Activated CD8-positive, alpha-beta memory T cell treated with anti-CD3 and anti-CD28 coated beads for 4 hours (primary cell): Measurements from ENCODE around the gene HCLS1.
"Not testable (repeated sequence)": the region's sequence is repeated elsewhere in the genome, so short reads cannot be mapped to it uniquely, and the experiment has no call there.

ENCODE experiments used
- DNase-seq, 2 donors: peaks; one replicate each; pipeline ENCODE4 v3.0.0-alpha.2; 2020; ENCODE audit warnings: low read depth in 2 of 2

HCLS1 gene

DNA sequence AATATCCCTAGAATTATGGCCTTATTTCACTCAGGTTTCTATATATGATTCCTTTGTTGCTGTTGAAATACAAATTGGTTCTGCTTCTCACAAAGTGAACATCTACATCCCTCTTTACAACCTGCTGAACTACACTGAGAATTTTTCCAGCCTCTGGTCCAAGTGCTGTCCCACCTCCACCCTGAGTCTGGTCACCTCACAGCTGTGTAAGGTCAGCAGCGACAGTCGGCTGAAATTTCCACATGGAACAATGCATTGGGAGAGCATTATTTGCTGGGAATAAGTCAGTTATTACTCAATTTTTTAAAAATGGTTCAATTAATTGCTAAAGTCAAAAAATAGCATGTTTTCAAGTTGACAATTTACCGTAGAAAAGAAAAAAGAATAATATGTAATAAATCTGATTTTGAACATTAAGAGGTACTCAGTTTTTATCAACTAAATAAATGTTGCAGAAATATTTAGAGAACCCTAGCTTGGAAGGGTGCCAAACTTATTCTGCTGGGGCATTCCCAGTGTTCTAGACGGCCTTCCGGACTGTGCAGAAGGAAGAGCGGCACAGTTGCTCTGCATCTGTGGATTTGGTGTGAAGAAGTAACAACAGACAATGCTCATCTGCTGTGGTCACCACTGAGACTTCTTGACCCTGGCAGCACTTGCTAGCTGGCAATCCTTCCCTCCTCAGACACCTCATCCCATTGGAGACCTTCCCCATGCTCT is 1.8 kb downstream of the HCLS1 start:
- DNase-seq: no peak

DNA sequence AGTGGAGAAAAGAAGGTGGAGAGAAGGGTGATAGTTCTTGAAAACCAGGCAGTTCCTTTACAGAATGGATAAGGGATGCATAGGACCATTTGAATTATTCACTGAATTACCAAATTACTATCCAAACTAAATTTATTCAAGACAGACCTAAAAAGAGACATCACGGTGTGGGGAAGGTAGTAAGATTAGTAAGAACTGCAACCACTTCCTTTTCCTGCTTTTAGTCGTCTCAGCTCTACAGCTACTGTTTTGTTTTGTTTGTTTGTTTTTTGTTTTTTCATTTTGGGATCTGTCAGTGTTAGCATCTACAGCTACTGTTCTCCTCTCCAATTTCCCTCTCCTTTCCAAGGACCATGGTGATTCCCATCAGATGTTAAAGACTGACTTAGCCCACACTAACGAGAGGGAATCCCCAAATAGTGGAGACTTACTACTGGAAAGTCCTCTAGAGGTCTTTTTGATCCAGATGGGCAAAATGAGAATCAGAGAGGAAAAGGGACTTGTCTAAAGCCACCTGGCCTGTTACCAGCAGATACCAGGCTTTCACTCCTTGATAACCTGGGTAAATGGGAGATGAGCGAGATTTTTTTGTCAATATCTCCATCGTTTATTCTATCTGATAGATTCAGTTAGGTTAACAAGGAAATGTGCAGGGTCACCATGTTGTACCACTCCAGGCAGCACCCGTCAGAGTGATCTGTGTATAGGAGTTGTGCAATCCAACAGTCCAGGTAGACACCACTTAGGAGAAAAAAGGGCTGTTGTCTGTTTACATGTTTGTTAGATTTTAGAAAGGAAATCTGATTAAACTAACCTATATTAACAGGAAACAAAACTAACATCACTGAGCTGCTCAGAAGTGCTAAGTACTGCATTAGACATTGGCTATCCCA is 6.0 kb downstream of the HCLS1 start:
- no peak for DNase-seq

DNA sequence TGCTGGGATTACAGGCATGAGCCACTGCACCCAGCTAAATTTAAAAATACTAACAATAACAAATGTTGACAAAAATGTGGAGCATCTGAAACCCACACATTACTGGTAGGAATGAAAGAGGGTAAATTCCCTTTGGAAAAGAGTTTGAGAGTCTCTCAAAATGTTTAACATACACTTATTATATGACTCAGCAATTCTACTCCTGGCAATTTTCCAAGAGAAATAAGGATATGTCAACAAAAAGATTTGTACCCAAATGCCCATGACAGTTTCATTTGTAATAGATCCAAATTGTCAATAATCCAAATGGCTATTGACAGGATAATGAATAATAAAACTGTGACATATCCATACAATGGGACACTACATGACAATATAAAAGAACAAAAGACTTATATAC is 9.0 kb downstream of the HCLS1 start:
- DNase-seq: no peak

- DNase-seq: no peak
These were observed 11.1 kb downstream of the HCLS1 start for GRCh38 chr3:121649645-121650044.

DNA sequence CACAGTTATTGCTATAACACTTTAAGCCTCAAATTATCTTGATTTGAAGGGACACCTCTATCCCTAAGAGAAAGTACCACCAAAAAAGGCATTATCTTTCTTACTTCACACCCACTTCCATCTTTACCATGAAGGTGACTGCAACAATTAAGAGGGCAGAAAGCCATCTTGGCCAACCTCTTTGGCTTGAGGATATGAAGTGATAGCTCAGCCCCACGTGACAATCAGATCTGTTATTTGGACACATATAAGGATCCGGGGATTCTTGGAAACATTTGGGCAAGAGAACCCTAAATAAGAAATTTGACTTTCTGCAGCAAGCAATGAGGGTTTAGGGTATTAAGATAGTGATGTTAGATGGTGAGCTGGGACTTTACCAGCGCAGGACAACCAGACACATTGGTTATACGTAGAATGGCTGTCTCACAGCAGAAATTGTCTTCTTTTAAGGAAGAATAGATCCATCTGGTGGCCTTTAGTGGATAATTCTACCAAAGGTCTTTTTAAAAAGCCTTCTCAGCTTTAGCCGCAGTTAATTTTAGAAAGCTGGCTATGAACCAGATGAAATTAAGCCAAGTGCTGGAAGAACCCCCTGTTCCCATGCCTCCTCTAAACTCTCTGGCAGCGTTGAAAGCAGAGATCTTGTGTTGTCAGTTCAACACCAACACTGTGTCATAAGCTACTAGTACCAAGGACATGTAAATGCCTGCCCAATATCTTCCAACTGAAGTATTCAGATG is 12.3 kb downstream of the HCLS1 start:
- no peak for DNase-seq

GRCh38 chr3:121645054-121645453 is 15.6 kb downstream of the HCLS1 start:
- no peak for DNase-seq

- no peak for DNase-seq
These were observed 17.9 kb downstream of the HCLS1 start for GRCh38 chr3:121642601-121643314.

DNA sequence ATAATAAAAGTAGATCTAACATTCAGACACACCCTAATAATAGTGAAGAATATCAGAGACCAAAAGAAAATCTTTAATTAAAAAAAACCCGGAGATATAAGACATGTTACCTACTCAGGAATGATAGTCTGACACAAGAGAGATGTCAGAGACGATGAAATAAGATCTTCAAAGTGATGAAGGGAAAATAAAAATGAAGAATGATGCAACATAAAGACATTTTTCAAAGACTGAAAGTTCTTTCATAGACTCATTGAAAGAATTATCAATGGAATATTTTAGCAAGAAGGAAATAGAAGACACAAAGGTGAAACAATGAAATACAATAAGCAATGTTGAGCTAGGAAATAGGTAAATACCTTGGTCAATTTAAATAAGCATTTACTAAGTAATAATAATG is 19.6 kb downstream of the HCLS1 start:
- DNase-seq: no peak

GRCh38 chr3:121637922-121638321 is 22.8 kb downstream of the HCLS1 start:
- DNase-seq: no peak

- no peak for DNase-seq
These were observed 30.3 kb downstream of the HCLS1 start for GRCh38 chr3:121630355-121630754.

GRCh38 chr3:121629601-121630000 is 31.1 kb downstream of the HCLS1 start:
- no peak for DNase-seq

DNA sequence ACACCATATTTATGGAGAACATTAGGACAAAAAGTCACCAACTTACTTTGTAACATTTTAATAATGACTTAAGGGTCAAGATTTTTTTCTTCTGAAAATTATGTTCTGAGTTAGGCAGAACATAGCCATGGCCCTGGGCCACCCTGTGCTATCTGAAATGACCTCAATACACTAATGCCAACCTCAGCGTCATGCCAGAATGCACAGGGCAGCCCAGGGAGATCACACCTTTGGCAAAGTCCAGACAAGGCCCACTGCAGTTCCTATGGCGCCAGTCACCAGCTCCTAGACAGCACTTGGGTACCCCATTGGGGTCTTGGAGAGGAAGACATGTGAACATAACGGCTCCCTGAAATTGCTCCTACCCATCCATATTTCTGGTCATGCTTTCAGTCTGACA is 33.1 kb downstream of the HCLS1 start:
- no peak for DNase-seq

- DNase-seq: no peak
These were observed 33.5 kb downstream of the HCLS1 start for GRCh38 chr3:121627211-121627610.

DNA sequence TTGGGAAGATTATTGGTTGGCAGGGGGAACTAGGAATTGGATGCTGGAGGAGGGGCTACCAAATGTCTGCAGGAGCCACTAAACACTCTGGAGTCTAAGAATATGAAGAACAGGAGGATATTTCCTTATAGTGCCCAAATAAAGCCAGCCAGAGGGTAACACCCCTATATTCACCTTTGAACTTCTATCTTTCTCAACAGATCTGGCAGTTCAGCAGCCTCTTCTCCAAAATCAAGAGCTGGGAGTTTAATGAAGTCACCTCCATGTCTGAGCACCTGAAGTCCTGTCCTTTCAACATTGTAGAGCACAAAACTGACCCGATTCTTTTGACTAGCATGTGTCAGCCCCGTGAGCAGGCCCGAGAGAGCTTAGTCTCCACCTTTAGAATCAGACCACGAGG is 34.2 kb downstream of the HCLS1 start:
- no peak for DNase-seq

DNA sequence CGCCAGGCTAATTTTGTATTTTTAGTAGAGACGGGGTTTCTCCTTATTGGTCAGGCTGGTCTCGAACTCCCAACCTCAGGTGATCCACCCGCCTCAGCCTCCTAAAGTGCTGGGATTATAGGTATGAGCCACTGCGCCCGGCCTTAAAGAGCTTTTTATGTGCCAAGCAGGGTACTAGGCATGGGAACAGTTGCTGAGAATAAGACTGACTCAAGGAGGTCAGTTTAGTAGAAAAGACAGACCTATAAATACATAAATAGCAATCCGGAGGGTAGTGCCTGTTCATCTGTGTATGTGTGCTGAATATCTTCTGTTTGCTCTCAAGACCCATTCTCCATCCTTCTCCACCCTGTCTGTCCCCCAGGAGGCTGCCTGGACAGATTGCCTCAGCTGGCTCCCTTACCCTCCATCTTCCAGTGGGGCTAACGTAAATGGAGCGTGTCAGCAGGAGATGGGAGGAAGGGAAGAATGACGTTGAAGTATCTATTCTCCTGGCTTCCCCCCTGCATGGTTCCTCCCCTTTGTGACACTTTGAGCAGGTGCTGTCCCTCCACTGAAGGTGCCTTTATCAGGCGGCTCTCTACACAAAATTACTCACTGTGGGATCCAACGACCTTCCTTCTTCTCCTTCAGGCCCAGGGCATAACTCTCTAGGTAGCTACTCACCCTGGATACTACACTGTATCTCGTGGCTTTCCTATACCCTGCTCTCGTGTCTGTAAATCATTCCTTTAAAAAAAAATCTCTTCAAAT is 36.4 kb downstream of the HCLS1 start:
- DNase-seq: no peak

- no peak for DNase-seq
These were observed 39.2 kb downstream of the HCLS1 start for GRCh38 chr3:121621491-121621890.

GRCh38 chr3:121619691-121620090 is 41.0 kb downstream of the HCLS1 start:
- DNase-seq: no peak

GRCh38 chr3:121606106-121606505 is 54.6 kb downstream of the HCLS1 start:
- DNase-seq: no peak

GRCh38 chr3:121604759-121605158 is 55.9 kb downstream of the HCLS1 start:
- DNase-seq: no peak

DNA sequence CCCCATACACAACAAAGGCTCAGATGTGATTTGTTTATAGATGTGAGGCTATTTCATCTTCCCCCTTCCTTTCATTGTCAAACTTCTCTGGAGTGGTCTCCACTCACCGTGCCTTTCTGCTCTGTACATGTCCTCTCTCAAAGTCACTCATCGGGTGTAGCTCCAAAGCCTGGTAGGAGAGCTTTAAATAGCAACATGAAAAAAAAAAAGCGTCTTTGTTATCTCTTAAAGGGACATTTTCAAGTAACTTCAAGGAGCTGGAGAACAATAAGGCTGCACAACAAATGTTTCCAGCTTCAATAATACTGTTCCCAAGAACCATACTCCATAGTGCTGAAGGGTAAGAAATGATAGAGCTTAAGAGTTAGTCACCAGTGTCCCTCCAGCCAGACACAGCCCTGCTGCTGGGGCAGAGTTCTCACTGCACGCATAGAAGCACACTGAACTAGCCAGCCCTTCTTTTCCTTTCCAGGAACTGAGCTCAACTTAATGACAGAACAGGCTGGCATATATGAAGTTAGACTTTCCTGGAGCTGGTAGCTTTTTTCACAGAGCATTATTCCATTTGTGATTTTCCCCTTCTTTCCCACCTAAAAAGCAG is 59.4 kb downstream of the HCLS1 start:
- DNase-seq: no peak

DNA sequence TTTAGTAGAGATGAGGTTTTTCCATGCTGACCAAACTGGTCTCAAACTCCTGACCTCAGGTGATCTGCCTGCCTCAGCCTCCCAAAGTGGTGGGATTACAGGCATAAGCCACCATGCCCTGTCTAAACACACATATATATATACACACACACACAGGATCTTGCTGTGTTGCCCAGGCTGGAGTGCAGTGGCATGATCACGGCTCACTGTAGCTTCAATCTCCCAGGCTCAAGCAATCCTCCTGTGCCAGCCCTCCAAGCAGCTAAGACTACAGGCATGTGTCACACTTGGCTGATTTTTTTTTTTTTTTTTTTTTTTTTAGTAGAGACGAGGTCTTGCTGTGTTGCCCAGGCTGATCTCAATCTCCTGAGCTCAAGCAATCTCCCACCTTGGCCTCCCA is 60.8 kb downstream of the HCLS1 start:
- not testable (repeated sequence) for DNase-seq
